Trophoblast cell (in vitro differentiated cells and primary cell): ENCODE measurements around the gene ARHGDIB.

Experiments
- DNase-seq, 2 donors: peaks; one replicate each; pipeline ENCODE4 v3.0.0-alpha.2; 2016
- H2AFZ ChIP-seq: 2 replicates; pipeline ENCODE4 v1.6.1; 2013; ENCODE audit warnings: low read length, moderate library complexity, mild to moderate bottlenecking; ENCODE audit not compliant: insufficient read depth, poor library complexity
- H2AK5ac ChIP-seq: 2 replicates; pipeline ENCODE4 v1.6.1; 2013; ENCODE audit warnings: mild to moderate bottlenecking, low read length
- H2BK120ac ChIP-seq: 2 replicates; pipeline ENCODE4 v1.6.1; 2013; ENCODE audit warnings: low read length, mild to moderate bottlenecking, moderate library complexity; ENCODE audit not compliant: insufficient read depth, poor library complexity
- H2BK12ac ChIP-seq: 2 replicates; pipeline ENCODE4 v1.6.1; 2013; ENCODE audit warnings: mild to moderate bottlenecking, low read length, moderate library complexity
- H2BK5ac ChIP-seq: 2 replicates; pipeline ENCODE4 v1.6.1; 2013; ENCODE audit warnings: low read length, low read depth, moderate library complexity, mild to moderate bottlenecking; ENCODE audit not compliant: poor library complexity
- H3K14ac ChIP-seq: 2 replicates; pipeline ENCODE4 v1.6.1; 2013; ENCODE audit warnings: mild to moderate bottlenecking, low read length
- H3K18ac ChIP-seq: 2 replicates; pipeline ENCODE4 v1.6.1; 2013; ENCODE audit warnings: mild to moderate bottlenecking, low read length
- H3K23ac ChIP-seq: 2 replicates; pipeline ENCODE4 v1.6.1; 2013; ENCODE audit warnings: low read length
- H3K27ac ChIP-seq: 2 replicates; pipeline ENCODE4 v1.5.1; 2013; ENCODE audit warnings: low read depth, mild to moderate bottlenecking, inconsistent platforms, low read length, moderate library complexity
- H3K27me3 ChIP-seq: 2 replicates; pipeline ENCODE4 v1.6.1; 2013; ENCODE audit warnings: inconsistent platforms, mild to moderate bottlenecking, low read length, moderate library complexity; ENCODE audit not compliant: insufficient read depth
- H3K36me3 ChIP-seq, 2 experiments: 1 replicate in 1 of 2; 2 replicates in 1 of 2; pipeline ENCODE4 v1.6.1; 2013; ENCODE audit warnings: low read length in 2 of 2, mild to moderate bottlenecking in 2 of 2, moderate library complexity in 1 of 2; ENCODE audit not compliant: insufficient read depth in 2 of 2, control insufficient read depth in 1 of 2
- H3K4ac ChIP-seq: 2 replicates; pipeline ENCODE4 v1.6.1; 2013; ENCODE audit warnings: low read depth, mild to moderate bottlenecking, low read length, moderate library complexity
- H3K4me1 ChIP-seq, 2 experiments: 1 replicate in 1 of 2; 2 replicates in 1 of 2; pipeline ENCODE4 v1.6.1; 2013; ENCODE audit warnings: low read length in 2 of 2, mild to moderate bottlenecking in 2 of 2, moderate library complexity in 1 of 2; ENCODE audit not compliant: insufficient read depth in 2 of 2, control insufficient read depth in 1 of 2
- H3K4me2 ChIP-seq: 2 replicates; pipeline ENCODE4 v1.6.1; 2013; ENCODE audit warnings: inconsistent platforms, mild to moderate bottlenecking, low read length, moderate library complexity
- H3K4me3 ChIP-seq: 2 replicates; pipeline ENCODE4 v1.5.1; 2013; ENCODE audit warnings: mild to moderate bottlenecking, low read depth, low read length, inconsistent platforms
- H3K79me1 ChIP-seq: one replicate; pipeline ENCODE4 v1.6.1; 2013; ENCODE audit warnings: low read length
- H3K79me2 ChIP-seq: 2 replicates; pipeline ENCODE4 v1.6.1; 2013; ENCODE audit warnings: low read length, mild to moderate bottlenecking; ENCODE audit not compliant: control insufficient read depth, insufficient read depth, poor library complexity
- H3K9ac ChIP-seq: 2 replicates; pipeline ENCODE4 v1.6.1; 2013; ENCODE audit warnings: mild to moderate bottlenecking, low read length
- H3K9me3 ChIP-seq: 2 replicates; pipeline ENCODE4 v1.6.1; 2013; ENCODE audit warnings: low read depth, mild to moderate bottlenecking, control low read depth, inconsistent platforms, low read length; ENCODE audit not compliant: insufficient read depth
- H4K12ac ChIP-seq: 2 replicates; pipeline ENCODE4 v1.6.1; 2013; ENCODE audit warnings: low read depth, mild to moderate bottlenecking, low read length, moderate library complexity
- H4K8ac ChIP-seq: 2 replicates; pipeline ENCODE4 v1.6.1; 2013; ENCODE audit warnings: low read depth, mild to moderate bottlenecking, low read length, moderate library complexity
- H4K91ac ChIP-seq: one replicate; pipeline ENCODE4 v1.6.1; 2013; ENCODE audit warnings: low read depth, mild to moderate bottlenecking, low read length, moderate library complexity
- WGBS: extraction: QIAGEN DNeasy Blood & Tissue Kit; methylation state at CpG from one replicate; pipeline ENCODE4 v1.1.7; 2013; ENCODE audit warnings: missing lambda C conversion rate; ENCODE audit not compliant: insufficient read length, insufficient coverage; ENCODE audit errors: extremely low coverage; 5-methylcytosine and 5-hydroxymethylcytosine counted together

ARHGDIB gene

DNA sequence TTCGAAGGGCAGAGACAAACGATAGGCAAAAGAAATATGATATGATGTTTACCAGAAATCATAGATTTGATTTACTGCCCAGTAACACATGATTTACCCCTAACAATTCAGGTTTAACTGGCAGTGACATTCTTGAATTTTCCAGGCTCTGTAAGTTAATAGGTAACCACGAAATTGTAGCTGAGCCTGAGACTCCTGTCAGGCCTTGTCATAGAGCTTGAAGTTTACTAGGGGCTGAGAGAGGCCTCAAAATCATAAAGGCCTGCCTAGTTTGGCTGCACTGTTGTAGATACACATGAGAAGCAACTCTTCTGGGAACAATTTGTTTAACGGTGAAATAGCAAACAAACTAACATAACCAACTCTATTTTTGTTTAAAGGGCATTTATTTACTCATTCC lies 26.4 kb downstream of the ARHGDIB start:
- DNase-seq = no peak
- Histone ChIP-seq H3K14ac (no peak overlapping the region), H2AFZ (no peak overlapping the region), H3K27ac (peak overlapping the region; percentile 23), H3K79me1 (peaks cover 27% of the 10 kb centered on the region), H3K27me3 (no peaks in the 10 kb centered on the region), H2BK12ac (no peak overlapping the region), H3K36me3 (no peaks in the 10 kb centered on the region), H2AK5ac (no peak overlapping the region), H3K9ac (no peak overlapping the region), H3K4me1 (peaks cover 18 to 19% of the 10 kb centered on the region in 2 experiments), H2BK120ac (peak overlapping the region; percentile 11), H3K4ac (no peak overlapping the region), H4K91ac (peak overlapping the region; percentile 89), H2BK5ac (peak overlapping the region; percentile 66), H3K18ac (no peak overlapping the region), H3K4me2 (no peak overlapping the region), H4K8ac (no peak overlapping the region), H3K4me3 (no peak overlapping the region), H3K79me2 (no peaks in the 10 kb centered on the region), H3K23ac (no peak overlapping the region), H4K12ac (no peak overlapping the region), H3K9me3 (no peaks in the 10 kb centered on the region)
- no CpG with 5 or more reads among the region's 4 CpGs for WGBS

DNA sequence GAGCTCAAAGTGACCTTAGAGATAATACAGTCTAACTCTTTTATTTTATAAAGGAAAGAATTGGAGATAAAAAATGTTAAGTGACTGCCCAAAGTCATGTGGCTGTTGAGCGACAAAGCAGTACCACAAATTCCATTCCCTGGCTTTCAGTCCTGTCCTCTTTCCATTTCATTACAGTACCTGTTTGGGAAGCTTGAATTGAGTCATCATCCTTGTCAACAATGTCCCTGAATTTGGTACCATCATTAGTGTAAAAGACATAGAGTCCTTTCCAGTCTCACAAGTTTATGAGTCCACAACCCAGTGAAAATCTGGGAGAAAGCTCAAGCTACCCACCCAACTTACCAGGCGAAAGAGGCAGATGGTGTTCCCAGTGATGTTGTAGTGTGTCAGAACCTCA lies 26.9 kb downstream of the ARHGDIB start:
- Histone ChIP-seq H3K23ac (no peak overlapping the region), H3K14ac (peak overlapping the region; percentile 89), H3K4me1 (peaks cover 18 to 19% of the 10 kb centered on the region in 2 experiments), H3K4ac (no peak overlapping the region), H2BK120ac (peak overlapping the region; percentile 97), H3K27ac (peak overlapping the region; percentile 23), H2BK5ac (peak overlapping the region; percentile 94), H3K79me2 (no peaks in the 10 kb centered on the region), H4K91ac (peak overlapping the region; percentile 89), H2AFZ (no peak overlapping the region), H3K79me1 (peaks cover 27% of the 10 kb centered on the region), H3K9me3 (no peaks in the 10 kb centered on the region), H4K8ac (peak overlapping the region; percentile 69), H2BK12ac (peak overlapping the region; percentile 100), H3K9ac (no peak overlapping the region), H3K27me3 (no peaks in the 10 kb centered on the region), H3K36me3 (no peaks in the 10 kb centered on the region), H3K18ac (no peak overlapping the region), H2AK5ac (peak overlapping the region; percentile 99), H3K4me2 (no peak overlapping the region), H3K4me3 (no peak overlapping the region), H4K12ac (no peak overlapping the region)
- no CpG with 5 or more reads among the region's 2 CpGs for whole genome bisulfite sequencing
- peak in 1 of 2 donors; percentile 53 for DNase-seq

DNA sequence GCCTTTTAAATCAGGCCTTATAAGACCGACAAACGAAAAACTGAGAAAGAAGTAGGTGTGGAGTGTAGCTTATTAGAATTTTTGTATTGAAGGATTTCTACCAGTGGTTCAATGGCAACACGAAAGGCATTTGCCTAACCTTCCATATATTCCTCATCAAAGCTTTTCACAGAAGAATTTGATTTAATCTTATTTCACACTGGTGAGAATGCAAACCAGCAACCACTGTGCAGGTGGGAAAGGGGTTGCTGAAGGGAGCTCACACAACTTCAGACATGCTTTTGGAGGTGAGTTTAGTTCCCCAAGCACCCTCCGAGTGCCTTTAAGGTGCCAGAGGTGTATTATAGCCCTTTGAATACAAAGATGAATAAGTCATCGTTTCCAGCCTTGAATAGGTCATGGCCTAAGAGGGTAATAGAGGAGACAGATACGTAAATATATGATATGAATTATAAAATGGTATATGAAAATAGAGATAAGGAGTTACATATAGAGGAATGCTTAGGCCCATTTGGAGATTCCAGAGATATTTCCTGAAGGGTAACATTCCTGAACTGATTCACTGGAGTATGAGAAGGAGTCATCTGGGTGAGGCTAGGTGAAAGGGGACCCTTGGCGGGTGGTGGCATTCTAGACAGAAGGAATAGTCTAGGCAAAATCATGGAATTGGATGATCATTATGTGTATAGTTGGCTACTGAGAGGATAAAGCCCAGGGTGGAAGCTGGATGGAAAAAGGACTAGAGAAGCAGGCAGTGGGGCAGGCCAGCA lies 29.4 kb downstream of the ARHGDIB start:
- H3K4me2 ChIP-seq = peak overlapping the region; percentile 23
- WGBS = 100% methylated on average over 1 of the region's 7 CpGs

DNA sequence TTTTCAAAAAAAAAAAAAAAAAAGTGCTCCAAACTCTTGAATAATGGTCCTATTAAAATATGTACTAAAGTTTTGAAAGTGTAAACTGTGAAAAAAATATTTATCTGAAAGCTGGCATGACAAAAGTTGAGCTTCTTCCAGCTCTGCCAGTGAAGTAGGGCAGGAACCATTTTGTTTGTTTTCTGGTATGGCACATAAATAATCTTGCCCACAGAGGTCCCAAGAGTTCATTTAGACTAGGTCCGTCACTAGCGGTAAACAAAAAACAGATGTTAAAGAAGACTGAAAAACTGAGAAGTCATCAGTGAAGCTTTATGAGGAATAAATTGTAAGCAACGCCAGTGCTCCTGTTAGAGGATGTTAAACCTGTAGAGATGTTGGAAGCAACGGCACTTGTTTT lies 30.0 kb downstream of the ARHGDIB start:
- Histone ChIP-seq H3K23ac (no peak overlapping the region), H2BK12ac (peak overlapping the region; percentile 73), H3K14ac (peak overlapping the region; percentile 14), H3K36me3 (no peaks in the 10 kb centered on the region), H4K12ac (no peak overlapping the region), H2AFZ (peak overlapping the region; percentile 17), H3K4me2 (no peak overlapping the region), H2BK5ac (peak overlapping the region; percentile 93), H3K4me1 (peaks cover 15 to 19% of the 10 kb centered on the region in 2 experiments), H3K79me2 (peaks cover 1% of the 10 kb centered on the region), H3K79me1 (peaks cover 32% of the 10 kb centered on the region), H3K9ac (no peak overlapping the region), H3K4me3 (no peak overlapping the region), H3K18ac (no peak overlapping the region), H3K9me3 (no peaks in the 10 kb centered on the region), H3K4ac (no peak overlapping the region), H3K27me3 (no peaks in the 10 kb centered on the region), H3K27ac (peak overlapping the region; percentile 84), H4K8ac (no peak overlapping the region), H2BK120ac (peak overlapping the region; percentile 99), H2AK5ac (no peak overlapping the region), H4K91ac (peak overlapping the region; percentile 98)
- DNase-seq = no peak
- no CpG with 5 or more reads among the region's 4 CpGs for WGBS

More for the DNA sequence above, 29.4 kb downstream of the ARHGDIB start:
- H3K79me1 ChIP-seq = peaks cover 34% of the 10 kb centered on the region
- peak overlapping the region; percentile 99 for H2BK120ac ChIP-seq
- H4K12ac ChIP-seq = no peak overlapping the region
- H3K4me1 ChIP-seq = peaks cover 18 to 21% of the 10 kb centered on the region in 2 experiments
- H3K4me3 ChIP-seq = no peak overlapping the region
- peak overlapping the region; percentile 84 for H3K27ac ChIP-seq
- H3K14ac ChIP-seq = peak overlapping the region; percentile 88
- H3K18ac ChIP-seq = peak overlapping the region; percentile 89
- no peaks in the 10 kb centered on the region for H3K9me3 ChIP-seq
- peak overlapping the region; percentile 17 for H2AFZ ChIP-seq
- H3K36me3 ChIP-seq = no peaks in the 10 kb centered on the region
- peak overlapping the region; percentile 98 for H4K91ac ChIP-seq
- peaks cover 1% of the 10 kb centered on the region for H3K79me2 ChIP-seq
- no peak overlapping the region for H3K23ac ChIP-seq
- H3K27me3 ChIP-seq = no peaks in the 10 kb centered on the region
- peak; percentile 78 to 94 for DNase-seq
- peak overlapping the region; percentile 84 for H2AK5ac ChIP-seq
- no peak overlapping the region for H3K9ac ChIP-seq
- peak overlapping the region; percentile 93 for H2BK5ac ChIP-seq
- peak overlapping the region; percentile 98 for H2BK12ac ChIP-seq
- peak overlapping the region; percentile 65 for H3K4ac ChIP-seq
- H4K8ac ChIP-seq = peak overlapping the region; percentile 69
